Measurements from ENCODE around the gene MRPS12.

DNA sequence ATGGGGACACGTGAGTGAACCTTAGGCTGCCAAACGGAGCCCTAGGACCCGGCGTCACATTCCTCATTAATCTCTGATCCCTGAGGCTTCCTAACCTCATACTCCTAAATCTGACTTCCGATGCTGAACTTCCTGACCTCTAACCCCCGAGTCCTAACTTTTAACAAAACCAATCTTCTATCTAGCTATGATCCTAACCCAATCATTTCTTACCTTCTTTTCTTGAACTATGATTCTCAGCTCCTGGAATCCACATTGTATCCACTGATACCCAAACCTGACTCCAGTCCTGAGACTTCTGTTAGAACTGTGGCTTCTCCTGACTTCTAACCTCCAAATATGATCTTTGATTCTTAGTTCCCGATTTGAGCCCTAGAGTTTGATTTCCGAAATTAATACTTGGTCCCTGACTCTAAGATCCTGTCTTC is 30.5 kb upstream of the MRPS12 start:
- TF ChIP-seq, protein P1, sequence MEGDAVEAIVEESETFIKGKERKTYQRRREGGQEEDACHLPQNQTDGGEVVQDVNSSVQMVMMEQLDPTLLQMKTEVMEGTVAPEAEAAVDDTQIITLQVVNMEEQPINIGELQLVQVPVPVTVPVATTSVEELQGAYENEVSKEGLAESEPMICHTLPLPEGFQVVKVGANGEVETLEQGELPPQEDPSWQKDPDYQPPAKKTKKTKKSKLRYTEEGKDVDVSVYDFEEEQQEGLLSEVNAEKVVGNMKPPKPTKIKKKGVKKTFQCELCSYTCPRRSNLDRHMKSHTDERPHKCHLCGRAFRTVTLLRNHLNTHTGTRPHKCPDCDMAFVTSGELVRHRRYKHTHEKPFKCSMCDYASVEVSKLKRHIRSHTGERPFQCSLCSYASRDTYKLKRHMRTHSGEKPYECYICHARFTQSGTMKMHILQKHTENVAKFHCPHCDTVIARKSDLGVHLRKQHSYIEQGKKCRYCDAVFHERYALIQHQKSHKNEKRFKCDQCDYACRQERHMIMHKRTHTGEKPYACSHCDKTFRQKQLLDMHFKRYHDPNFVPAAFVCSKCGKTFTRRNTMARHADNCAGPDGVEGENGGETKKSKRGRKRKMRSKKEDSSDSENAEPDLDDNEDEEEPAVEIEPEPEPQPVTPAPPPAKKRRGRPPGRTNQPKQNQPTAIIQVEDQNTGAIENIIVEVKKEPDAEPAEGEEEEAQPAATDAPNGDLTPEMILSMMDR (IDR thresholded peaks at IDR 0.05), result no peak
- no peak for TF ChIP-seq POLR2A (IDR thresholded peaks at IDR 0.05)
- TF ChIP-seq POLR2AphosphoS5 (IDR thresholded peaks at IDR 0.05), result no peak
